ENCODE measurements around the gene GPRIN2. TPM values are rescaled to one million over a fixed set of nuclear protein-coding genes. Genes with fewer than 3 reads are reported as not detected.

The GPRIN2 gene
- total RNA-seq, 6 donors from 2014 or later = 39.8 to 91.0 (median 63.2) TPM

DNA sequence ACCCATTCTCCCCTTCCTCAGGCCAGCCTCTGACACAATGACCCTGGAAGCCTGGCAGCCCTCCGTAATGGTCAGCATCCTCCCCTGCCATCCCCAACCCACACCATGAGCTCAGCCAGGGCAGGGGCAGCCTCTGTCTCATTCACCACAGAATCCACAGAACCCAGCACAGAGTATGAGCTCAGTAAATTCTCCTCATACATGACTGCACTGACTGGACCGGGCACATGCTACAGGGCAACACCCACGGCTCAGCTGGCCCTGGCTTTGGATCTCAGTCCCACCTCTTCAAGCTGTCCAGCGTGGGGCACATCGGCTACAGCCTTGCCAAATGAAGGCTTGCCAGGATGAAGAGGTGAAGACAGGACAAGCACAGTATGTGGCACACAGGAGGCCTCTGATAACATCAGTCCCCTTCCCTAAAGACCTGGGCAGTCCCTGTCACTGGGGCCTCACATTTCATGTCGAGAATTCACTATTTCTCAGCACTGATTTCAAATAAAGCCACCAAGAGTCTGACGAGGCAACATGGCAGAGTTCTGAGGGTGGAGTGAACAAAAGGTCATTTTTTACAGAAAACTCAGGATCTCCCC lies 7.9 kb downstream of the GPRIN2 start:
- Histone ChIP-seq H3K4me1 (peaks cover 0 to 24% (median 3%) of the 10 kb centered on the region in 4 donors), H3K9me3 (no peaks in the 10 kb centered on the region), H3K27ac (no peak overlapping the region), H3K27me3 (no peaks in the 10 kb centered on the region), H3K4me3 (no peak overlapping the region), H3K36me3 (peaks cover 0 to 9% (median 1%) of the 10 kb centered on the region in 4 donors)
- ATAC-seq (ENCODE audit: low FRiP score in 2 of 2) = no peak
- TF ChIP-seq POLR2A (IDR thresholded peaks at IDR 0.05) (no peak), EP300 (IDR thresholded peaks at IDR 0.05) (no peak), POLR2AphosphoS5 (IDR thresholded peaks at IDR 0.05) (no peak)
- TF ChIP-seq, protein P1, sequence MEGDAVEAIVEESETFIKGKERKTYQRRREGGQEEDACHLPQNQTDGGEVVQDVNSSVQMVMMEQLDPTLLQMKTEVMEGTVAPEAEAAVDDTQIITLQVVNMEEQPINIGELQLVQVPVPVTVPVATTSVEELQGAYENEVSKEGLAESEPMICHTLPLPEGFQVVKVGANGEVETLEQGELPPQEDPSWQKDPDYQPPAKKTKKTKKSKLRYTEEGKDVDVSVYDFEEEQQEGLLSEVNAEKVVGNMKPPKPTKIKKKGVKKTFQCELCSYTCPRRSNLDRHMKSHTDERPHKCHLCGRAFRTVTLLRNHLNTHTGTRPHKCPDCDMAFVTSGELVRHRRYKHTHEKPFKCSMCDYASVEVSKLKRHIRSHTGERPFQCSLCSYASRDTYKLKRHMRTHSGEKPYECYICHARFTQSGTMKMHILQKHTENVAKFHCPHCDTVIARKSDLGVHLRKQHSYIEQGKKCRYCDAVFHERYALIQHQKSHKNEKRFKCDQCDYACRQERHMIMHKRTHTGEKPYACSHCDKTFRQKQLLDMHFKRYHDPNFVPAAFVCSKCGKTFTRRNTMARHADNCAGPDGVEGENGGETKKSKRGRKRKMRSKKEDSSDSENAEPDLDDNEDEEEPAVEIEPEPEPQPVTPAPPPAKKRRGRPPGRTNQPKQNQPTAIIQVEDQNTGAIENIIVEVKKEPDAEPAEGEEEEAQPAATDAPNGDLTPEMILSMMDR (IDR thresholded peaks at IDR 0.05) = no peak
- DNase-seq = peak; percentile 22 to 39
- WGBS, 2 donors = 79 to 80% methylated on average over 7 of the region's 7 CpGs

DNA sequence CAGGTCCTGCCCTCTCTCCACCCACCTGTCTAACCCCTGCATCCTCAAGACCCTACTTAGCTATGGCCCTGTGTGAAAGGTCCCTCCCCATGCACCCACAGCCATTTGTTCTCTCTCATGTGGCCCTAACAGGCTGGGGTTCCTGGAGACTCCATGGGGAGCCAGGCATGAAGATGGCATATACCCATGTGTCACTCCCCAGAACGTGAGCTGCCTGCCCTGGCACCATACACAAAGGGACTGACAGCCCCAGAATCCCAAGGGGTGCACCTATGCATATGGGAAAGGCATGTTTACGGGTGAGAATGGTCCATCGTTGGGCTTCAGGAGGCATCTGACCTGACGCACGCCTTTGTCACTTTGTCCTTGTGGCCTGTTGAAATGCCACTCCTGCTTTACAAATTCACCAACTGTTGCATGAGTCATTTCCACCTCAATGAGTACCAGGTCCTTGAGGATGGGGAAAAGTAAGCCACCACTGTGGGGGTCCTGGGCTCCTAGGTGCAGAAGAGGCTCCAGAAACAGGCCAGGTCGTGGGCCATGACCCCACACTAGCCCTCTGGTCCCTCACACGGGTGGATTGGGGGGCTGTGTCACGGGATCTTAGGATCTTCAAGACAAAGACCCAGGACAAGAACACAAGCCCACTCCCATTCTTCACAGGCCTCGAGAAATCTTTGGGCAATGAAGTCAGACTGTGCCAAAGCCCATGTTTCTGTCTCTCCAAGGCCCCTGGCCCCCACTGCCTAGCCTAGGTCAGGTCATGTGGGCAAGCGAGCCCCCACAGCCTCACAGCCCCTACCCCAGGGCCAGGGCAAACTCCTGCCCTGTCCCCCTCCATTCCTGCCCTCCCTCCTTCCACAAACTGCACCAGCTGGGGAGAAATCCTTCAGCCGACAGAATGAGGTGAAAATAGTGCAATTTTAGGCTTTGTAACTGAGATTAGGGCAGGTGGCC lies 8.6 kb downstream of the GPRIN2 start:
- Histone ChIP-seq H3K4me3 (no peak overlapping the region), H3K36me3 (peaks cover 0 to 9% (median 1%) of the 10 kb centered on the region in 4 donors), H3K9me3 (no peaks in the 10 kb centered on the region), H3K4me1 (peaks cover 0 to 24% (median 3%) of the 10 kb centered on the region in 4 donors), H3K27ac (peak overlapping the region in 3 of 4 donors; percentile 21 to 46 (median 43)), H3K27me3 (no peaks in the 10 kb centered on the region)
- no peak for ATAC-seq (ENCODE audit: low FRiP score in 2 of 2)
- DNase-seq = peak; percentile 42
- no peak for TF ChIP-seq POLR2A (IDR thresholded peaks at IDR 0.05)
- no peak for TF ChIP-seq POLR2AphosphoS5 (IDR thresholded peaks at IDR 0.05)
- no peak for TF ChIP-seq EP300 (IDR thresholded peaks at IDR 0.05)
- TF ChIP-seq, protein P1 (IDR thresholded peaks at IDR 0.05) = no peak
- WGBS, 2 donors = 65 to 71% methylated on average over 11 of the region's 11 CpGs

DNA sequence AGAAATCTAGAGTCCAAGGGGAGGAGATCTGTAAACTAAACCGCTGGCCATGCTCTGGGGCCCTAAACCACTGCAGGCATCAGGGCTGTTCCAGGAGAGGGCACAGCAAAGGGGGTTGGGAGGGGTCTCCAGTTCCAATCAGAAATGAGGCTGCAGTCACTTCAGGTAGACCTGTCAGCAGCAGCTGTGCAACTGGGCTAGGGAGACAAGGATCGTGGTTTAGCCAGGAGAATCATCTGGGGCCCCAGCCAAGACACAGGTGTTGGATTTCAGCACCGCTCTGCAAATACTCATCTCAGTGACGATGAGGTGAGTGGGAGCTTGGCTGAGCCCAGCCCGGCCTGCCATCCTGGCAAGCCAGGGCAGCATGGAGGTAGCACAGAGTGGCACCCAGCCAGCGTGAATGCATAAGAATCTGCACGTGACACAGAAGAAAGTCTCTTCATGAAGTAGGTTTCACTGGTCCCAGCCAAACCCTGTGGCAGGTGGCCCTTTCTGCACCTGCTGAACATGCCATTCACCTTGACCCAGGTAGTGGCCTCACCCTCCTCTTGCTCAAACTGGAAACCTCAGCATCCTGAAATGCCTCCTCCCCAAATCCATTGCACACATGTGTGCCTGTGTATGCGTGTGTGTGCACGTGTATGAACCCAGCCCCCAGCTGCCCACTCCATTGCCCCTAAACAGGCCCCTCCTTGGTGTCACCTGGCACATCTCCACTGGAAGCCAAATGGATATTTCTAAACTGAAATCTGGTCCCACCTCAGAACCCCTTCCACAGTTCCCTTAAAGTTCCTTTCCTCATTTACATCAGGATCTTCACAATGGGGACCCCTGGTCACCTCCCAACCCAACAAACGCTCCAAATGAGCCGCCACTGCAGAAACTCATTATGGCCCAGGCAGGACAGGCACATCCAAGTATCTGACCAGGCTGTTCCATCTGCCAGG lies 9.6 kb downstream of the GPRIN2 start:
- ATAC-seq (ENCODE audit: low FRiP score in 2 of 2) = peak; percentile 1 to 56
- peak overlapping the region in 3 of 4 donors; percentile 21 to 54 (median 43) for H3K27ac ChIP-seq
- TF ChIP-seq POLR2A (IDR thresholded peaks at IDR 0.05) = peak in 1 of 4 donors; percentile 36
- no peak for TF ChIP-seq EP300 (IDR thresholded peaks at IDR 0.05)
- TF ChIP-seq, protein P1 (IDR thresholded peaks at IDR 0.05) = no peak
- peak; percentile 44 to 47 for TF ChIP-seq POLR2AphosphoS5 (IDR thresholded peaks at IDR 0.05)

DNA sequence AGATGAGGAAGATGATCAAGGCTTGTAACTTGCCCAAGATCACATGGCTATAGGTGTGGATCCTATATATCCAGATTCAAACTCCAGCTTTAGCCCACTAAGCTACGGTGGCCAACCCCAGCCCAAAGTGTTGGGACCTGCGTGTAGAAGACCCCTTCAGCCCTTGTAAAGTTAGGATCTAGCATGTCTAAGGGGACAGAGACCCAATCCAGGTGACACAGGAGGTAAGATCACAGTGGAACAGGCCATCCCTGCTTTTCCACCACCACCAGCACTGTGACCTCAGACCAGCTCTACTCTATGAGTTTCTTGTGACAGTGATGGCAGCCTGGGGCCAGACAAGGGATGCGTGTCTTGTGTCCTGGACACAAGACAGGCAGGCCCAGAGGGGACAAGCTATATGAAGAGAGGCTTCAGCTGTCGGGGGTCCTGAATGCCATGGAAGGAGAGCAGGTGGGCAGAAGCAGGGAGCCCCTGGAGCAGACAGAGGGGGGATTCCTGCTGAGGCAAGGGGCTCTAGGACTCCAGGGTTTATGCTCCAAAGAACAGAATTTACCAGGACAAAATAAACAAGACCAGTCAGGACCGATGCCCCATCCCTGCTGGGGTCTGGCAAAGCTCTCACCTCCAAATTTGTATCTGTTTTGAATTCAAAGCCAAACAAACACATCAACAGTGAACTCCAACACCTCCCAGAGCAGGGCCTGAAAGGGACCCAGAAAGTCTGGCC lies 10.4 kb downstream of the GPRIN2 start:
- Histone ChIP-seq H3K4me3 (no peak overlapping the region), H3K27ac (peak overlapping the region in 2 of 4 donors; percentile 43 to 54), H3K27me3 (no peaks in the 10 kb centered on the region), H3K4me1 (peaks cover 5 to 31% (median 9%) of the 10 kb centered on the region in 4 donors), H3K36me3 (peaks cover 0 to 9% (median 1%) of the 10 kb centered on the region in 4 donors), H3K9me3 (no peaks in the 10 kb centered on the region)
- TF ChIP-seq, protein P1 (IDR thresholded peaks at IDR 0.05) = no peak
- TF ChIP-seq POLR2A (IDR thresholded peaks at IDR 0.05) (no peak), EP300 (IDR thresholded peaks at IDR 0.05) (no peak), POLR2AphosphoS5 (IDR thresholded peaks at IDR 0.05) (no peak)
- 83 to 92% methylated on average over 5 of the region's 5 CpGs for WGBS, 2 donors
- DNase-seq = peak in 1 of 2 donors; percentile 22
- ATAC-seq (ENCODE audit: low FRiP score in 2 of 2) = no peak

More for the DNA sequence above, 9.6 kb downstream of the GPRIN2 start:
- H3K9me3 ChIP-seq = no peaks in the 10 kb centered on the region
- peak; percentile 85 to 86 for DNase-seq
- WGBS, 2 donors = 71 to 72% methylated on average over 11 of the region's 11 CpGs
- no peaks in the 10 kb centered on the region for H3K27me3 ChIP-seq
- H3K36me3 ChIP-seq = peaks cover 0 to 9% (median 1%) of the 10 kb centered on the region in 4 donors
- H3K4me3 ChIP-seq = no peak overlapping the region
- peaks cover 0 to 24% (median 4%) of the 10 kb centered on the region in 4 donors for H3K4me1 ChIP-seq
